Right renal pelvis (tissue), 4 donors: ENCODE results near the gene HIVEP3. TPM values are rescaled to one million over a fixed set of nuclear protein-coding genes. Genes with fewer than 3 reads are reported as not detected.

Experiments used
- DNase-seq, 4 donors: peaks; one replicate each; pipeline ENCODE4 v3.0.0-alpha.2; 2013; ENCODE audit warnings: low read depth in 4 of 4, low spot score in 3 of 4, missing footprints in 1 of 4
- polyA plus RNA-seq, 4 donors: library from polyadenylated mRNA; unstranded; fragments of 120-200 nt; gene quantifications; one replicate each; pipeline ENCODE4 v1.2.1, GENCODE V29; 2013; ENCODE audit not compliant: insufficient read length in 4 of 4

The HIVEP3 gene
- polyA plus RNA-seq, 4 donors = 3.9 to 4.9 (median 4.5) TPM

DNA sequence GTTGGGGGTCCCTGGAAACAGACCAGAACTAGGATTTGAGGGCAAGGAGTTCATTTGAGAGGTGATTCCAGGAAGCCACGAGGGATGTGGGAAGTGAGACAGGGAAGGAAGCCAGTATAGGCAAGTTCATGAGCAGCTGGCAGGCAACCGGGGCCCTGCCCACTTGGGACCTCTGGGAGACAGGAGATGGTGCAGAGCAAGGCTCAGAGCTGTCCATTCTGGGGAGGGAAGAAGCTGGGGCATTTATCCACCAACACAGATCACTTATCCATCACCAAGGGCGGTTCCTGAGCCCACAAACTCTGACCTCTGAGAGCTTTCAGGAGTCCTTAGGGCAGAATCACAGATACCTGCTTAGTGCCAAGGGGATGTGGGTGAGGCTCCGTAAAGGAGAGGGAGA lies 451.0 kb downstream of the HIVEP3 start:
- no peak for DNase-seq

DNA sequence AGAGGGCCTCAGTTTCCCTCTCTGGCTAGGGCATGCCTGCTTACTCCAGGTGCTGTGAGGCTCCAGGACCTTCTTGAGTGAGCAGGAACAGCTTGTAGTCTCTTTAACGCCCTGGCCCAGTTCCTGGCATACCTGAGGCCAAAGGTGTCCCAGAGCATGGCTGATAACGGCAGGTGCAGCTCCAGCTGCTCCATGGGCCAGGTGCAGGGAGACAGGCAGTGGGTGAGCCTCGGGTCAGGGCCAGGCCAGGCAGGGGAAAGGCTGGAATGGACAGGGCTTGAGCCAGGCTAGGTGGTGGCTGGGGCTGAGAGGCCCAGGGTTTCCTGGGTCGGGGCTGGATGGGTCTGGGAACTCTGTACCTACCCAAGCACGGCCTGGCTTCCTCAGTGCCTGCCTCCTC lies 452.6 kb downstream of the HIVEP3 start:
- no peak for DNase-seq

DNA sequence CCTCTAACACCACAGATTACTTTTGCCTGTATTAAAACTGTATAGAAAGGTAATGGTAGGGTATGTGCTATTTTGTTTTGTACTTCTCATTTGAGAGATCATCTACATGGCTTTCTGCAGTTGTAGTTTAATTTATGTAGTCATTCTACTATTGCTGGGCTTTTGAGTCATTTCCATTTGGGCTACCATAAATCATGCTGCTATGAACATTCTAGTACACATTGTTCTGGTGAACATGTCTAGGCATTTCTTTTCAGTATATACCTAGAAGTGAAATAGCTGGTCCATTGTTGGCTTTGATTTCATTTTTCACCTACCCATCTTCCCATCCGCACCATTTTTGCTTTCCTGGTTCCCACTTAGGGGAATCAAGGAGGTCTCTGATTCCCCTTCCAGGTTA lies 453.0 kb downstream of the HIVEP3 start:
- no peak for DNase-seq

DNA sequence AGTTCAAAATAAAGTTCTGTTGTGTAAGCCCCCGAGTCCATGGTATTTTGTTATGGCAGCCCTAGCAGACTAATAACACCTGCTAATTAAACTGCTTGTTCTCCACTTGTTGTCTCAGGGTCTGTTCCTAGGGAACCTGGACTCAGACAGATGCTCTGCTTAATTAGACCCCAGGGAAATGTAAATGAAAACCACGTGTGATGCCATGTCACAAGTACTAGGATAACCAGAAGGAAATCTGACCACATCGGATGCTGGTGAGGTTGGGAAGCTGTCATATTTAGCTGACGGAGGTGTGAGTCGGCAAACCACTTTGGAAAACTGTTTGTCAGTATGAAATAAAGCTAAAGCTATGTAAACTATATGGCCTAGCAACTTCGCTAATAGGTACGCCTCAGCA lies 453.8 kb downstream of the HIVEP3 start:
- no peak for DNase-seq

DNA sequence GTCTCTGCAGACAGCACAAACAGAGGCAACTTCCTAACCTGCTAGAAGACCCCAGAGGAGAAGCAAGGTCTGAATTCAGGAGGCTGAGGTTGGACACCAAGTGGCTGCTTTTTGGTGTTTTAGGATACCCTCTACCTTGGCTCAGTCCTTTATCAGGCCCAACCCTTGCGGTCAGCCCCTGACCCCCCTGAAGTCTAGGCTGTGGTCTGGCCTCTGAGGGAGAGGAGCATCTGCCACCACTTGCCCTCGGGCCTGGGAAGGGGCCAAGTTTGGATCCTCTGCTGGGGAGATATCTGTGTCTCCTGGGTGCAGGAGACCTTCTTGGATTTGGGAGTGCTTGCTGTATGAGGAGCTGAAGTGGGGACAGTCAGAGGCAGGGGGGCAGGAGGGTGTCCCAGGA lies 455.2 kb downstream of the HIVEP3 start:
- DNase-seq = no peak

DNA sequence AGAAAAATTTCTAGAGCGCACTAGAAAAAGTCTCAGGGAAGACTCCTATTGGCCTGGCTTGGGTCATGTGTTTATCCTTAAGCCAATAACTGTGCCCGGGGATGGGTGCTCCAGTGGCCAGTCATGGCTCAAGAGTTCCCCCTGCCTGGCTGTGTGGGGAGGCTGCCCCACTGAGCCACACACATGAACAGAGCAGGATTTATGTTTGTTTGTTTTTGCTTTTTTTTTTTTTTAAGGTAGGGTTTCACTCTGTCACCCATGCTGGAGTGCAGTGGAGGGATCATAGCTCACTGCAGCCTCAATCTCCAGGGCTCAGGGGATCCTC lies 456.1 kb downstream of the HIVEP3 start:
- DNase-seq = no peak

DNA sequence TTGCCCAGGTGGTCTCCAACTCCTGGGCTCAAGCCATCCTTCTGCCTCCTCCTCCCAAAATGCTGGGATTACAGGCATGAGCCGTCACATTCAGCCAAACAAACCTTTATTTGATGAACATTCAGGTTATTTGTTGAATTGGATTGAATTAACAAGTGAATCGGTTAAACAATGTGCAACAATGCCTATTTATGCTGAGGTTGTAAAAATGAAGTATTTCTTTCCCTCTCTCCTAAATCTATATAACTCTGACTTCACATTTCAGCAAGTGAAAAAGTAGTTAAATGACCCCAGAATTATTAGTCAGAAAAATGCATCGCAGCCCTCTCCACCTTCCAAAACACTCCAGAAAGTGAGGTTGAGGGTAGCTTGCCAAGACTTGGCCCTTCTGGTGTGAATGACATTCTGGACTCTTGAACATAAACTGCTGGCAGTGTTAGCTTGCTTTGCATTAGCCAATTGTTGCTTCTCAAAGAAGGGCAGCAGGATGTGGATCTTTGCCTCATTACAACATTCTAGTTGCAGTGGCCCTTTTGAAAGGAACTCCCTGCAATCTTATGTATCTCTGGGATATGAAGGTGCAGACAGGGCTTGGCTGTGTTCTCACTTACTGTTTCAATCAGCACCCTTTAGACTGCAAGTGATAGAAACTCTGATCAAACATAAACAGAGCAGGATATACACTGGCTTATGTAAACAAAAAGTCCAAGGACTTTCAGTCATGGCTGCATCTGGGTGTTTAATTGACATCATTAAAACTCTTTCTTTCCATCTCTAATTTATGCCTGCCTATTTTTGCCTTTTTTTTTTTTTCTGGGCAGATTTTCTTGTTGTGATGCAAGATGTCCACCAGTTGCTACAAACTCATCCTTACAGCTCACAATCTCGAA lies 456.7 kb downstream of the HIVEP3 start:
- DNase-seq = no peak

DNA sequence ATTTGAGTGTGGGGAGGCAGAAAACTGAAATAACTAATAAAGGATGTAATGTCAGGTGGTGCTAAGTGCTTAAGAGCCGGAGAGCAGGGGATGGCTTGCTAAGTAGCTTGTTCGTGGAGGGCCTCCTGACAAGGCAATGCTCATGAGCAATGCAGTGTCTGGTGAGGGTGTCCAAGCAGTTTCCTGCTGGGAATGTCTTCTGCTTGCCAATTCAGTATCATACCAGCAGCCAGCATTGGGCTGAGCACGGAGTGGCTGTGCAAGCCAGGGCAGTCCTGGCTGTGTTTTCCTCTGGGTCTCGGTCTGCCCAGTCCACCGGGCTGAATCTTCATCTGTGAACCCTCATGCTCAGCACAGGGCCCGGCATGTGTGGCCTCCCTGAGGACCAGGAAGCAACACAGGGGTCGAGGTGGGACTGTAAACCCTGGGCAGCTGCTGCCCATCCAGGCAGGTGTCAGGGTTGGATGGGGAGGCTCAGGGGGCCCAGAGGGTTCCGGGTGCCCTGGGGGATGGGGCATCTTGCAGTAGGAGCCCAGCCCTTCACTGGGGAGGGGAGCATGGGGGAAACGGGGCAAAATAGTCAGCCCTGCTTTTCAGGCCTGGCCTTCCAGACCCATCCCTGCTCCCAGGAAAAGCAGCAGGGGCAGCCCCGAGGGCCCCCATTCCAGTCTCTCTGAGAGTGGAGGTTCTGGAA lies 461.7 kb downstream of the HIVEP3 start:
- DNase-seq = no peak

Other genes starting within 250 kb of the HIVEP3 start
- gene GUCA2B, start 234.5 kb upstream of the HIVEP3 start, polyA plus RNA-seq = not detected
- not detected for gene GUCA2A, start 245.8 kb upstream of the HIVEP3 start, polyA plus RNA-seq